HepG2 (cell line): Measurements from ENCODE around the gene NEURL1B. TPM values are rescaled to one million over a fixed set of nuclear protein-coding genes. Genes with fewer than 3 reads are reported as not detected.
A peak's percentile ranks its signal among the peaks of the same experiment; 100 is the strongest.

Experiments used
- HNRNPK ChIP-seq: fragments of 200-400 bp; formaldehyde crosslinking; IDR thresholded peaks from 2 replicates; pipeline ENCODE4 v1.6.1; 2018; ENCODE audit warnings: low read length, low read depth, moderate library complexity, mild to moderate bottlenecking; ENCODE audit not compliant: poor library complexity, severe bottlenecking
- MIER2 ChIP-seq: IDR thresholded peaks from 2 replicates; pipeline ENCODE4 v1.6.1; 2016; ENCODE audit warnings: missing biosample characterization, missing genetic modification reagents
- NFE2 ChIP-seq: sonication (generic); formaldehyde crosslinking; IDR thresholded peaks from 2 replicates; pipeline ENCODE4 v1.4.0; 2020; ENCODE audit warnings: missing genetic modification reagents
- NFYC ChIP-seq: IDR thresholded peaks from 2 replicates; pipeline ENCODE4 v1.6.1; 2016; ENCODE audit warnings: missing genetic modification reagents, missing compliant biosample characterization
- RARA ChIP-seq: IDR thresholded peaks from 2 replicates; pipeline ENCODE4 v1.6.1; 2016; ENCODE audit warnings: missing genetic modification reagents, missing compliant biosample characterization
- STAG1 ChIP-seq: sonication (generic); formaldehyde crosslinking; IDR thresholded peaks from 2 replicates; pipeline ENCODE4 v1.4.0; 2020; ENCODE audit warnings: missing genetic modification reagents
- ZNF329 ChIP-seq: sonication (generic); formaldehyde crosslinking; IDR thresholded peaks from 2 replicates; pipeline ENCODE4 v1.9.0; 2021; ENCODE audit warnings: low read depth, mild to moderate bottlenecking, missing genetic modification reagents
- ZNF335 ChIP-seq: sonication (generic); formaldehyde crosslinking; IDR thresholded peaks from 2 replicates; pipeline ENCODE4 v1.4.0; 2020; ENCODE audit warnings: missing genetic modification reagents
- ZNF703 ChIP-seq: sonication (generic); formaldehyde crosslinking; IDR thresholded peaks from 2 replicates; pipeline ENCODE4 v1.5.1; 2020; ENCODE audit warnings: missing genetic modification reagents, mild to moderate bottlenecking, moderate library complexity, borderline replicate concordance
- polyA plus RNA-seq, 8 experiments: library from polyadenylated mRNA; depleted of rRNA in 3 of 8; stranded (reverse) in 7 of 8; unstranded in 1 of 8; fragments of >200 nt; fragmentation: Illumina TruSeq in 4 of 8; extraction: Trizol in 4 of 8; gene quantifications; 2 replicates each; pipeline versions ENCODE4 v1.2.1 to v1.2.3, GENCODE V29; 2011 to 2016; ENCODE audit warnings: low read depth in 4 of 8, missing spikeins in 1 of 8, mixed read lengths in 1 of 8; ENCODE audit not compliant: insufficient read depth in 1 of 8
- total RNA-seq, 5 experiments: library from RNA; depleted of rRNA; stranded (reverse); fragments of >200 nt; fragmentation: Illumina TruSeq; extraction: Trizol; gene quantifications; 2 replicates each; pipeline ENCODE4 v1.2.3, GENCODE V29; 2016; ENCODE audit warnings: low read depth in 1 of 5
- TF ChIP-seq, protein P1 (sequence below): sonication (generic); formaldehyde crosslinking; IDR thresholded peaks from 2 replicates; pipeline ENCODE4 v1.4.0; 2020; ENCODE audit warnings: missing genetic modification reagents
- TF ChIP-seq, protein P2 (sequence below): sonication (generic); formaldehyde crosslinking; IDR thresholded peaks from 2 replicates; pipeline ENCODE4 v1.5.0; 2020; ENCODE audit warnings: missing genetic modification reagents
- TF ChIP-seq, protein P3 (sequence below): sonication (generic); formaldehyde crosslinking; IDR thresholded peaks from 2 replicates; pipeline ENCODE4 v1.4.0; 2020; ENCODE audit warnings: missing genetic modification reagents
- TF ChIP-seq, protein P4 (sequence below): sonication (generic); formaldehyde crosslinking; conservative IDR thresholded peaks from 2 replicates; pipeline ENCODE4 v1.5.0; 2020; ENCODE audit warnings: missing genetic modification reagents
- TF ChIP-seq, protein P5 (sequence below): sonication (generic); formaldehyde crosslinking; IDR thresholded peaks from 2 replicates; pipeline ENCODE4 v1.9.0; 2021; ENCODE audit warnings: missing genetic modification reagents, borderline replicate concordance
- TF ChIP-seq, protein P6 (sequence below): sonication (generic); formaldehyde crosslinking; IDR thresholded peaks from 2 replicates; pipeline ENCODE4 v1.9.0; 2021; ENCODE audit warnings: missing genetic modification reagents, borderline replicate concordance

NEURL1B gene
- total and polyA plus RNA-seq, 2 of the 13 experiments (the other 11 are each of a cell fraction or from before 2014, with no cell fraction given), result 0.09 to 0.13 TPM

DNA sequence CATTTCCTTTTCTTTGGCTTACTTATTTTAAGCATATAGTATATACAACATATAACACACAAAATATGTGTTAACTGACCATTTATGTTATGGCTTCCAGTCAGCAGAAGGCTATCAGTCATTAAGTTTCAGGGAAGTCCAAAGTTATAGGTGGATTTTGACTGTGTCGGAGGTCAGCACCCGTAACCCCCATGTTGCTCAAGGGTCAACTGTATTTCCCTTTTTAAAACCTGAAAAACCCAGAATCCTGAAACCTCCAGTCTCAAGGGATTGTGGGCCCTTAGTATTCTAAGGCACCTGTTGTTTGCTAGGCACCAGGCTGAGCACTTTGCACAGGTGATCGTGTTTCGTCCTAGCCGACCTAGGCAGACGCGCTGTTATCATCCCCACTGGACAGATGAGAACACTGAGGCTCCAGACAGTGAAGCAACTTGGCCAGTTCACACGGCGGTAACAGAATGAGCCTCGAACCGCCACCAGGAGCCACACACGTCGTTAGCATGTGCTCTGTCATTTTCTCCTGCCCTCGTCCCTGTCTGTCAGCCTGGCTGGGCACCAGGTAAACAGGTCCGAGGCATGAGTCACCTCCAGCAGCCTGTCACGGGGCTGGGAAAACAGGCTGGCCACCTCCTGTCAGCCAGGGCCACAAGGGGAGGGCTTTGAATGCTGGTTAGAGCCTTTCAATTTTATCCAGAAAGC lies 90.1 kb downstream of the NEURL1B start (continued):
- TF ChIP-seq, protein P1, sequence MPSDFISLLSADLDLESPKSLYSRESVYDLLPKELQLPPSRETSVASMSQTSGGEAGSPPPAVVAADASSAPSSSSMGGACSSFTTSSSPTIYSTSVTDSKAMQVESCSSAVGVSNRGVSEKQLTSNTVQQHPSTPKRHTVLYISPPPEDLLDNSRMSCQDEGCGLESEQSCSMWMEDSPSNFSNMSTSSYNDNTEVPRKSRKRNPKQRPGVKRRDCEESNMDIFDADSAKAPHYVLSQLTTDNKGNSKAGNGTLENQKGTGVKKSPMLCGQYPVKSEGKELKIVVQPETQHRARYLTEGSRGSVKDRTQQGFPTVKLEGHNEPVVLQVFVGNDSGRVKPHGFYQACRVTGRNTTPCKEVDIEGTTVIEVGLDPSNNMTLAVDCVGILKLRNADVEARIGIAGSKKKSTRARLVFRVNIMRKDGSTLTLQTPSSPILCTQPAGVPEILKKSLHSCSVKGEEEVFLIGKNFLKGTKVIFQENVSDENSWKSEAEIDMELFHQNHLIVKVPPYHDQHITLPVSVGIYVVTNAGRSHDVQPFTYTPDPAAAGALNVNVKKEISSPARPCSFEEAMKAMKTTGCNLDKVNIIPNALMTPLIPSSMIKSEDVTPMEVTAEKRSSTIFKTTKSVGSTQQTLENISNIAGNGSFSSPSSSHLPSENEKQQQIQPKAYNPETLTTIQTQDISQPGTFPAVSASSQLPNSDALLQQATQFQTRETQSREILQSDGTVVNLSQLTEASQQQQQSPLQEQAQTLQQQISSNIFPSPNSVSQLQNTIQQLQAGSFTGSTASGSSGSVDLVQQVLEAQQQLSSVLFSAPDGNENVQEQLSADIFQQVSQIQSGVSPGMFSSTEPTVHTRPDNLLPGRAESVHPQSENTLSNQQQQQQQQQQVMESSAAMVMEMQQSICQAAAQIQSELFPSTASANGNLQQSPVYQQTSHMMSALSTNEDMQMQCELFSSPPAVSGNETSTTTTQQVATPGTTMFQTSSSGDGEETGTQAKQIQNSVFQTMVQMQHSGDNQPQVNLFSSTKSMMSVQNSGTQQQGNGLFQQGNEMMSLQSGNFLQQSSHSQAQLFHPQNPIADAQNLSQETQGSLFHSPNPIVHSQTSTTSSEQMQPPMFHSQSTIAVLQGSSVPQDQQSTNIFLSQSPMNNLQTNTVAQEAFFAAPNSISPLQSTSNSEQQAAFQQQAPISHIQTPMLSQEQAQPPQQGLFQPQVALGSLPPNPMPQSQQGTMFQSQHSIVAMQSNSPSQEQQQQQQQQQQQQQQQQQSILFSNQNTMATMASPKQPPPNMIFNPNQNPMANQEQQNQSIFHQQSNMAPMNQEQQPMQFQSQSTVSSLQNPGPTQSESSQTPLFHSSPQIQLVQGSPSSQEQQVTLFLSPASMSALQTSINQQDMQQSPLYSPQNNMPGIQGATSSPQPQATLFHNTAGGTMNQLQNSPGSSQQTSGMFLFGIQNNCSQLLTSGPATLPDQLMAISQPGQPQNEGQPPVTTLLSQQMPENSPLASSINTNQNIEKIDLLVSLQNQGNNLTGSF, result 0 out of 2 replicates have a peak, but pooled peaks have one; percentile 54
- TF ChIP-seq HNRNPK (no peak), MIER2 (0 out of 2 replicates have a peak, but pooled peaks have one; percentile 57), ZNF335 (CRISPR knock-in tag) (peak; percentile 94), NFE2 (CRISPR knock-in tag) (no peak), NFYC (CRISPR knock-in tag) (peak; percentile 25; the same call in 1 of the 2 replicates), ZNF329 (CRISPR knock-in tag) (no peak), RARA (peak; percentile 88), ZNF703 (CRISPR knock-in tag) (no peak), STAG1 (CRISPR knock-in tag) (peak; percentile 20; the same call in 1 of the 2 replicates)
- TF ChIP-seq, protein P2, sequence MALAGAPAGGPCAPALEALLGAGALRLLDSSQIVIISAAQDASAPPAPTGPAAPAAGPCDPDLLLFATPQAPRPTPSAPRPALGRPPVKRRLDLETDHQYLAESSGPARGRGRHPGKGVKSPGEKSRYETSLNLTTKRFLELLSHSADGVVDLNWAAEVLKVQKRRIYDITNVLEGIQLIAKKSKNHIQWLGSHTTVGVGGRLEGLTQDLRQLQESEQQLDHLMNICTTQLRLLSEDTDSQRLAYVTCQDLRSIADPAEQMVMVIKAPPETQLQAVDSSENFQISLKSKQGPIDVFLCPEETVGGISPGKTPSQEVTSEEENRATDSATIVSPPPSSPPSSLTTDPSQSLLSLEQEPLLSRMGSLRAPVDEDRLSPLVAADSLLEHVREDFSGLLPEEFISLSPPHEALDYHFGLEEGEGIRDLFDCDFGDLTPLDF (CRISPR knock-in tag), result no peak
- TF ChIP-seq, protein P3, sequence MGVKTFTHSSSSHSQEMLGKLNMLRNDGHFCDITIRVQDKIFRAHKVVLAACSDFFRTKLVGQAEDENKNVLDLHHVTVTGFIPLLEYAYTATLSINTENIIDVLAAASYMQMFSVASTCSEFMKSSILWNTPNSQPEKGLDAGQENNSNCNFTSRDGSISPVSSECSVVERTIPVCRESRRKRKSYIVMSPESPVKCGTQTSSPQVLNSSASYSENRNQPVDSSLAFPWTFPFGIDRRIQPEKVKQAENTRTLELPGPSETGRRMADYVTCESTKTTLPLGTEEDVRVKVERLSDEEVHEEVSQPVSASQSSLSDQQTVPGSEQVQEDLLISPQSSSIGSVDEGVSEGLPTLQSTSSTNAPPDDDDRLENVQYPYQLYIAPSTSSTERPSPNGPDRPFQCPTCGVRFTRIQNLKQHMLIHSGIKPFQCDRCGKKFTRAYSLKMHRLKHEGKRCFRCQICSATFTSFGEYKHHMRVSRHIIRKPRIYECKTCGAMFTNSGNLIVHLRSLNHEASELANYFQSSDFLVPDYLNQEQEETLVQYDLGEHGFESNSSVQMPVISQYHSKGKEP (CRISPR knock-in tag), result no peak
- TF ChIP-seq, protein P4, sequence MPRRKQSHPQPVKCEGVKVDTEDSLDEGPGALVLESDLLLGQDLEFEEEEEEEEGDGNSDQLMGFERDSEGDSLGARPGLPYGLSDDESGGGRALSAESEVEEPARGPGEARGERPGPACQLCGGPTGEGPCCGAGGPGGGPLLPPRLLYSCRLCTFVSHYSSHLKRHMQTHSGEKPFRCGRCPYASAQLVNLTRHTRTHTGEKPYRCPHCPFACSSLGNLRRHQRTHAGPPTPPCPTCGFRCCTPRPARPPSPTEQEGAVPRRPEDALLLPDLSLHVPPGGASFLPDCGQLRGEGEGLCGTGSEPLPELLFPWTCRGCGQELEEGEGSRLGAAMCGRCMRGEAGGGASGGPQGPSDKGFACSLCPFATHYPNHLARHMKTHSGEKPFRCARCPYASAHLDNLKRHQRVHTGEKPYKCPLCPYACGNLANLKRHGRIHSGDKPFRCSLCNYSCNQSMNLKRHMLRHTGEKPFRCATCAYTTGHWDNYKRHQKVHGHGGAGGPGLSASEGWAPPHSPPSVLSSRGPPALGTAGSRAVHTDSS (CRISPR knock-in tag), result no peak
- TF ChIP-seq, protein P5, sequence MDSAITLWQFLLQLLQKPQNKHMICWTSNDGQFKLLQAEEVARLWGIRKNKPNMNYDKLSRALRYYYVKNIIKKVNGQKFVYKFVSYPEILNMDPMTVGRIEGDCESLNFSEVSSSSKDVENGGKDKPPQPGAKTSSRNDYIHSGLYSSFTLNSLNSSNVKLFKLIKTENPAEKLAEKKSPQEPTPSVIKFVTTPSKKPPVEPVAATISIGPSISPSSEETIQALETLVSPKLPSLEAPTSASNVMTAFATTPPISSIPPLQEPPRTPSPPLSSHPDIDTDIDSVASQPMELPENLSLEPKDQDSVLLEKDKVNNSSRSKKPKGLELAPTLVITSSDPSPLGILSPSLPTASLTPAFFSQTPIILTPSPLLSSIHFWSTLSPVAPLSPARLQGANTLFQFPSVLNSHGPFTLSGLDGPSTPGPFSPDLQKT, result 0 out of 2 replicates have a peak, but pooled peaks have one; percentile 23
- TF ChIP-seq, protein P6, sequence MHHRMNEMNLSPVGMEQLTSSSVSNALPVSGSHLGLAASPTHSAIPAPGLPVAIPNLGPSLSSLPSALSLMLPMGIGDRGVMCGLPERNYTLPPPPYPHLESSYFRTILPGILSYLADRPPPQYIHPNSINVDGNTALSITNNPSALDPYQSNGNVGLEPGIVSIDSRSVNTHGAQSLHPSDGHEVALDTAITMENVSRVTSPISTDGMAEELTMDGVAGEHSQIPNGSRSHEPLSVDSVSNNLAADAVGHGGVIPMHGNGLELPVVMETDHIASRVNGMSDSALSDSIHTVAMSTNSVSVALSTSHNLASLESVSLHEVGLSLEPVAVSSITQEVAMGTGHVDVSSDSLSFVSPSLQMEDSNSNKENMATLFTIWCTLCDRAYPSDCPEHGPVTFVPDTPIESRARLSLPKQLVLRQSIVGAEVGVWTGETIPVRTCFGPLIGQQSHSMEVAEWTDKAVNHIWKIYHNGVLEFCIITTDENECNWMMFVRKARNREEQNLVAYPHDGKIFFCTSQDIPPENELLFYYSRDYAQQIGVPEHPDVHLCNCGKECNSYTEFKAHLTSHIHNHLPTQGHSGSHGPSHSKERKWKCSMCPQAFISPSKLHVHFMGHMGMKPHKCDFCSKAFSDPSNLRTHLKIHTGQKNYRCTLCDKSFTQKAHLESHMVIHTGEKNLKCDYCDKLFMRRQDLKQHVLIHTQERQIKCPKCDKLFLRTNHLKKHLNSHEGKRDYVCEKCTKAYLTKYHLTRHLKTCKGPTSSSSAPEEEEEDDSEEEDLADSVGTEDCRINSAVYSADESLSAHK (CRISPR knock-in tag), result no peak
